Right atrium auricular region (tissue), 2 donors: ENCODE measurements around the gene SLC35B4. TPM values are rescaled to one million over a fixed set of nuclear protein-coding genes. Genes with fewer than 3 reads are reported as not detected.
"Not testable (repeated sequence)": the region's sequence is repeated elsewhere in the genome, so short reads cannot be mapped to it uniquely, and the experiment has no call there.

Source experiments
- DNase-seq: peaks from one replicate; pipeline ENCODE4 v3.0.0-alpha.2; 2019; ENCODE audit warnings: low spot score
- H3K27ac ChIP-seq, 2 donors: fragments of 200-600 bp; sonication (generic); 1 replicate in 1 of 2; 2 replicates in 1 of 2; pipeline ENCODE4 v1.5.1; 2016 to 2019
- H3K27me3 ChIP-seq, 2 donors: fragments of 200-600 bp; sonication (generic); one replicate each; pipeline versions ENCODE4 v1.5.1 to v1.6.0; 2017 to 2019
- H3K36me3 ChIP-seq: fragments of 200-600 bp; sonication (generic); one replicate; pipeline ENCODE4 v1.5.1; 2016
- H3K4me1 ChIP-seq, 2 donors: fragments of 200-600 bp; sonication (generic); one replicate each; pipeline versions ENCODE4 v1.5.1 to v1.6.0; 2017 to 2019
- H3K4me3 ChIP-seq, 2 donors: fragments of 200-600 bp; sonication (generic); 1 replicate in 1 of 2; 2 replicates in 1 of 2; pipeline ENCODE4 v1.5.1; 2017 to 2019; ENCODE audit warnings: mild to moderate bottlenecking in 1 of 2, moderate library complexity in 1 of 2
- H3K9me3 ChIP-seq, 2 donors: fragments of 200-600 bp; sonication (generic); one replicate each; pipeline ENCODE4 v1.5.1; 2019
- total RNA-seq, 2 donors: library from RNA; depleted of rRNA; stranded (reverse); fragments of >200 nt; gene quantifications; one replicate each; pipeline ENCODE4 v1.1.0, GENCODE V29; 2016
- TF ChIP-seq, protein P1 (sequence below), 2 donors: fragments of 200-600 bp; sonication (generic); IDR thresholded peaks; one replicate each; pipeline ENCODE4 v1.5.1; 2019; ENCODE audit warnings: antibody characterized with exemption in 2 of 2

Gene SLC35B4
- total RNA-seq, 2 donors from 2014 or later, result 3.4 to 4.8 TPM

DNA sequence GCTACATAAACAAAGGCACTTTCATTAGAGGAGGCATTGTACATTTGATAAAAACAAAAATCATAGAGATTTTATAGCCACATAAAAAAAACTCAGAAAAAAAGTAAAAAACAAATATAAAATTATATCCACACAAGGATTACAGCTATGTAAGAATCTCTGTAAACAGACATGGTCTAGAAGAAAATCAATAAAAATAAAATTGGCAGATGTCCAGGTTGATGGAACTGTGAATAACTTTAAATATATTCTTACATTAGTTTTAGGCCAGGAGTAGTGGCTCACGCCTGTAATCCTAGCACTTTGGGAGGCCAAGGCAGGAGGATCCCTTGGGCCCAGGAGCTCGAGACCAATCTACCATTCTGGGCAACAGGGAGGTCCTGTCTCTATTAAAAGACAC is 19.2 kb downstream of the SLC35B4 start:
- Histone ChIP-seq H3K4me1 (no peaks in the 10 kb centered on the region), H3K4me3 (no peak overlapping the region), H3K9me3 (no peaks in the 10 kb centered on the region), H3K27ac (no peak overlapping the region), H3K27me3 (no peaks in the 10 kb centered on the region), H3K36me3 (peaks cover 40% of the 10 kb centered on the region)
- no peak for DNase-seq
- TF ChIP-seq, protein P1, sequence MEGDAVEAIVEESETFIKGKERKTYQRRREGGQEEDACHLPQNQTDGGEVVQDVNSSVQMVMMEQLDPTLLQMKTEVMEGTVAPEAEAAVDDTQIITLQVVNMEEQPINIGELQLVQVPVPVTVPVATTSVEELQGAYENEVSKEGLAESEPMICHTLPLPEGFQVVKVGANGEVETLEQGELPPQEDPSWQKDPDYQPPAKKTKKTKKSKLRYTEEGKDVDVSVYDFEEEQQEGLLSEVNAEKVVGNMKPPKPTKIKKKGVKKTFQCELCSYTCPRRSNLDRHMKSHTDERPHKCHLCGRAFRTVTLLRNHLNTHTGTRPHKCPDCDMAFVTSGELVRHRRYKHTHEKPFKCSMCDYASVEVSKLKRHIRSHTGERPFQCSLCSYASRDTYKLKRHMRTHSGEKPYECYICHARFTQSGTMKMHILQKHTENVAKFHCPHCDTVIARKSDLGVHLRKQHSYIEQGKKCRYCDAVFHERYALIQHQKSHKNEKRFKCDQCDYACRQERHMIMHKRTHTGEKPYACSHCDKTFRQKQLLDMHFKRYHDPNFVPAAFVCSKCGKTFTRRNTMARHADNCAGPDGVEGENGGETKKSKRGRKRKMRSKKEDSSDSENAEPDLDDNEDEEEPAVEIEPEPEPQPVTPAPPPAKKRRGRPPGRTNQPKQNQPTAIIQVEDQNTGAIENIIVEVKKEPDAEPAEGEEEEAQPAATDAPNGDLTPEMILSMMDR (IDR thresholded peaks at IDR 0.05), result no peak

DNA sequence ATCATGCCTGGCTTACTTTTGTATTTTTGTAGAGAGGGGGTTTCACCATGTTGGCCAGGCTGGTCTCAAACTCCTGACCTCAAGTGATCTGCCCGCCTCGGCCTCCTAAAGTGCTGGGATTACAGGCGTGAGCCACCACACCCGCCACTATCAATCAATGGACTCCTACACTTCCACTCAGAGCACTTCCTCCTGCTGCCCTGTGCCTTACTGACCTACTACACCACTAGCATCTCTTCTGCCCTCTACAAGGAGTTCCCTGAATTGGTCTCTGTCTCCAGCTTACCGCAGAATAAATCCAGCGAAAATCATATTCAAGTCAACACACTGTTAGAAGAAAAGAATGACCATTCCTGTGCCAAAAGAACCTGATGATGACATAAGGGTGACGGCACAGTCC is 20.7 kb downstream of the SLC35B4 start:
- not testable (repeated sequence) for H3K4me3 ChIP-seq, H3K27ac ChIP-seq, H3K9me3 ChIP-seq, DNase-seq, H3K27me3 ChIP-seq, H3K4me1 ChIP-seq
- H3K36me3 ChIP-seq, result peaks cover 47% of the 10 kb centered on the region

DNA sequence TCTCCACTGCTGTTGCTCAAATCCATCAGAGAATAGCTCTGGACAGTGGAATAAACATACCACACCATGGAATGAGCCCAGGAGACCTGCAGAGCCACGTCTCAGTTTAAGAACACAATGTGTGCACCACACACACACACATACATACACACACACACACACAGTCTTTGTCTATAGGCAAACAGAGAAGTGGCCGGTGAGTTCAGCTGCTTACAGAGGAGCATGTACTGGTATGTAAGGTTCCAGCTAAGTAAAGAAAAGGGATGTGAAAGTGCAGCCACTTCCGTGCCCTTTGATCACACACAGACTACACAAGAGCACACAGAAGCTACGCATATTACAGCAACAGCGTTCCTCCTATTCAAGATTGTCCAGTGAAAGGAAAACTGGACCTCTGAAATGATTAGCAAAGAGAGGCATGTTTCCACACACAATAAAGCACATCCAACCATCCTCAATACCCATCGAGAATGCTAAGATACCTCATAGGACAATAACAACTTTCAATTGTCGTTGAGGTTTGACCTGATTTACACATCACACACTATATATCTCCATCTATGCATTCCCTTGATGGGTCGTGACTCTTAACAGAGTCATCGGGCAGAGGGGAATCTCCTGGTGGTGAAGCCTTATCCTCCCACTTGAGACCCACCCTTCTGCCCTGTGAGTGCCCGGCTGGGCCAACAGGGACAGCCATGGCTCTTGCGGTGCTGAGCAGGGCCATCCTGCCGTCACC is 23.6 kb downstream of the SLC35B4 start:
- TF ChIP-seq, protein P1 (IDR thresholded peaks at IDR 0.05), result no peak
- Histone ChIP-seq H3K4me3 (no peak overlapping the region), H3K27ac (no peak overlapping the region), H3K9me3 (no peaks in the 10 kb centered on the region), H3K4me1 (no peaks in the 10 kb centered on the region), H3K36me3 (peaks cover 27% of the 10 kb centered on the region), H3K27me3 (no peaks in the 10 kb centered on the region)
- no peak for DNase-seq

DNA sequence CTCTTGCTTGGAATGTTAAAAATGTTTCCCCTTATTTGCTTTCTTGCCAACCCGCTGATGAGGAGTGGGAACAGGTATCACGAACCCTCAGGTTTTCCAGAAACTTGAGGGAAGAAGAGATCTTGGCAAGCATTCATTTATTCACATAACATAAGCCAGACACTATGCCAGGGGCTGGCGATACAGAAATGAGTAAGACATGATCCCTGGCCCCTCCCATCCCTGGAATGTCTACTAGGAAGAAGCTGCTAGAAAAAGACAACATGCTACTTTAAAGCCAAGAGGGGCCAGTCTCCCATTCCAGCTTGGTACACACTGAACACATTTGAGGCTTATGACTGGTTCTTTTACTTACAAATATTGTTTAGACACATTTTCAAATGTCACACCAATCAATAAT is 26.4 kb downstream of the SLC35B4 start:
- TF ChIP-seq, protein P1 (IDR thresholded peaks at IDR 0.05), result no peak
- Histone ChIP-seq H3K4me3 (no peak overlapping the region), H3K27me3 (no peaks in the 10 kb centered on the region), H3K4me1 (no peaks in the 10 kb centered on the region), H3K27ac (no peak overlapping the region), H3K9me3 (no peaks in the 10 kb centered on the region), H3K36me3 (peaks cover 21% of the 10 kb centered on the region)
- DNase-seq, result no peak

DNA sequence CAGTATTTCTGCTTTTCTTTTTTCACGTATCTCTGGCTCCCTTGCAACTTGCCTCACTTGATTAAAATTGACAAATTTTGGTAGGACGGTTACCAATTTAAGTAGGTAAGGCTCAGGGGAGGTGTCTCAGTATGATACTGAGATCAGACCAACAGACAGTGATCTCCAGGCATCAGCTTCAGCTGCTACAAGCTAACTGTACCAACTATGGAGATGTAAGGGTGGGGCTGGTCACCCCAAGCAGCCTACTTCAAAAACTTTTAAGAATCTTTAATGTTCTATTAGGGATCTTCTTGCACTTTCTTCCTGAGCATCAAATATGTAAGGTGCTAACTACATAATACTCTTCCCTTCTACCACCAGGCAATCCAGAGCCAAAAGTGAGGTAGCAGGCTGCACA is 26.9 kb downstream of the SLC35B4 start:
- no peak for DNase-seq
- Histone ChIP-seq H3K27ac (no peak overlapping the region), H3K4me3 (no peak overlapping the region), H3K9me3 (no peaks in the 10 kb centered on the region), H3K36me3 (peaks cover 17% of the 10 kb centered on the region), H3K4me1 (no peaks in the 10 kb centered on the region), H3K27me3 (no peaks in the 10 kb centered on the region)
- TF ChIP-seq, protein P1 (IDR thresholded peaks at IDR 0.05), result no peak

GRCh38 chr7:134289423-134289822 is 27.3 kb downstream of the SLC35B4 start:
- peaks cover 13% of the 10 kb centered on the region for H3K36me3 ChIP-seq
- H3K27ac ChIP-seq, result no peak overlapping the region
- no peaks in the 10 kb centered on the region for H3K9me3 ChIP-seq
- no peaks in the 10 kb centered on the region for H3K27me3 ChIP-seq
- DNase-seq, result no peak
- H3K4me3 ChIP-seq, result no peak overlapping the region
- TF ChIP-seq, protein P1 (IDR thresholded peaks at IDR 0.05), result no peak
- H3K4me1 ChIP-seq, result no peaks in the 10 kb centered on the region
